ENCODE results near the gene SLC40A1. TPM values are rescaled to one million over a fixed set of nuclear protein-coding genes. Genes with fewer than 3 reads are reported as not detected.

The SLC40A1 gene
- total RNA-seq, 1 experiment from 2014 or later, result not detected

DNA sequence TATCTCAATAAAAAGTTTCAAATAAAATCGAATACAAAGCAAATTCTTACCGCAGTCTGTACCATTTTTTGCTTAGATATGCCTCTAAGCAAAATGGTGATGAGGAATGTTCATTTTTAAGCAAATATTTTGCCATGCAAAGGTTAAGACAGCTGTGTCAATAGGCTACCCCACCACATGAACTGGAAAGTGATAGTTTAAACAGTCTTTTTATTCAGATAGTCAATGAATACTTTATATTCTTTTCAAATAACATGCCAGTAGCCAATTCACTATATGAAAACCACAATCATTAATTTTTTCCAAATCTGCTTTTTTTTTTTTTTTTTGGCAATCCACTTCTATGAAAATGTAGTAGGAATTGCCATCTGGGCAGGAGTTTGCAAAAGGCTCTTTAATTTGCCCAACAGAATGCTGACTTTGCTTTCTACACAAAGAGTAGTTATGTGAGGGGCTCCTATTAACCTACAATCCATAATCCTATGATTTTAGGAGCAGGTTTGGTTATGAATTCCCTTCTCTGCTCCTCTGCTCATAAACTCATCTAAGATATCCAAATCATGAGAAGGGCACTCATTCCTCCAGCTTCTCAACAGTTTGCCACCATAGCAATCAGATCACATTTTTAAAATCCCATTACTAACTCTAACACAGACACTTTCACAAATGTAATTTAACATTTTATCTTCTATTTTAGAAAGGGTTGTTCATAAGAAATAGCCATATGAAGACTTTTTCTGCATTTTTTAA, 69.2 kb downstream of the SLC40A1 start:
- Histone ChIP-seq H2AK5ac (ENCODE audit: insufficient read length, low read length) (no peak overlapping the region), H2BK12ac (ENCODE audit: insufficient read length, low read depth, low read length) (no peak overlapping the region), H4K5ac (ENCODE audit: insufficient read length, low read depth, low read length) (no peak overlapping the region), H2BK120ac (ENCODE audit: low read depth, low read length, poor library complexity, severe bottlenecking) (no peak overlapping the region), H3K27me3 (ENCODE audit: insufficient read depth, low read length) (no peaks in the 10 kb centered on the region), H3K4ac (ENCODE audit: low read depth, low read length) (no peak overlapping the region), H3K4me1 (ENCODE audit: insufficient read depth, low read length) (no peaks in the 10 kb centered on the region), H2BK20ac (ENCODE audit: low read depth, low read length, poor library complexity, severe bottlenecking) (no peak overlapping the region), H3K79me1 (ENCODE audit: insufficient read depth, low read depth, low read length, poor library complexity, severe bottlenecking) (no peaks in the 10 kb centered on the region), H3K4me2 (ENCODE audit: insufficient read depth, insufficient read length, low read length) (no peak overlapping the region), H4K20me1 (ENCODE audit: control insufficient read depth, insufficient read depth, insufficient read length) (no peaks in the 10 kb centered on the region), H3T11ph (ENCODE audit: low read length) (no peak overlapping the region), H3K9me3 (ENCODE audit: control insufficient read depth, low read depth, low read length) (no peaks in the 10 kb centered on the region), H4K8ac (replicated peaks; ENCODE audit: insufficient read length, low read depth, low read length) (no peak overlapping the region), H3K79me2 (ENCODE audit: insufficient read depth, low read length) (no peaks in the 10 kb centered on the region), H3K14ac (ENCODE audit: insufficient read depth, low read length) (no peak overlapping the region), H3K27ac (ENCODE audit: insufficient read length, low read depth, low read length) (no peak overlapping the region), H3K23me2 (ENCODE audit: insufficient read length, low read depth, low read length, poor library complexity, severe bottlenecking) (no peaks in the 10 kb centered on the region), H2AFZ (ENCODE audit: low read length) (no peak overlapping the region), H3K56ac (ENCODE audit: insufficient read length, low read depth, low read length) (no peak overlapping the region), H3K18ac (ENCODE audit: insufficient read length, low read depth, low read length) (no peak overlapping the region), H4K91ac (ENCODE audit: insufficient read length, low read depth, low read length) (no peak overlapping the region), H3K9ac (ENCODE audit: extremely low read depth, insufficient read length, low read length) (no peak overlapping the region), H2BK15ac (ENCODE audit: low read depth, low read length) (no peak overlapping the region), H3K23ac (ENCODE audit: insufficient read length, low read depth, low read length) (no peak overlapping the region), H2BK5ac (ENCODE audit: insufficient read length, low read length) (no peak overlapping the region)
- Mint-ChIP-seq H3K4me3 (no peak overlapping the region), H3K27ac (no peak overlapping the region), H3K27me3 (ENCODE audit: low read depth) (peaks cover 4% of the 10 kb centered on the region; the same call in 1 of the 2 replicates), H3K4me1 (no peaks in the 10 kb centered on the region), H3K9me3 (no peaks in the 10 kb centered on the region; a peak in 1 of 5 replicates), H3K36me3 (ENCODE audit: insufficient read depth in 1 of 3, low read depth in 3 of 3) (no peaks in the 10 kb centered on the region)
- TF ChIP-seq, protein P1, sequence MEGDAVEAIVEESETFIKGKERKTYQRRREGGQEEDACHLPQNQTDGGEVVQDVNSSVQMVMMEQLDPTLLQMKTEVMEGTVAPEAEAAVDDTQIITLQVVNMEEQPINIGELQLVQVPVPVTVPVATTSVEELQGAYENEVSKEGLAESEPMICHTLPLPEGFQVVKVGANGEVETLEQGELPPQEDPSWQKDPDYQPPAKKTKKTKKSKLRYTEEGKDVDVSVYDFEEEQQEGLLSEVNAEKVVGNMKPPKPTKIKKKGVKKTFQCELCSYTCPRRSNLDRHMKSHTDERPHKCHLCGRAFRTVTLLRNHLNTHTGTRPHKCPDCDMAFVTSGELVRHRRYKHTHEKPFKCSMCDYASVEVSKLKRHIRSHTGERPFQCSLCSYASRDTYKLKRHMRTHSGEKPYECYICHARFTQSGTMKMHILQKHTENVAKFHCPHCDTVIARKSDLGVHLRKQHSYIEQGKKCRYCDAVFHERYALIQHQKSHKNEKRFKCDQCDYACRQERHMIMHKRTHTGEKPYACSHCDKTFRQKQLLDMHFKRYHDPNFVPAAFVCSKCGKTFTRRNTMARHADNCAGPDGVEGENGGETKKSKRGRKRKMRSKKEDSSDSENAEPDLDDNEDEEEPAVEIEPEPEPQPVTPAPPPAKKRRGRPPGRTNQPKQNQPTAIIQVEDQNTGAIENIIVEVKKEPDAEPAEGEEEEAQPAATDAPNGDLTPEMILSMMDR (conservative IDR thresholded peaks at IDR 0.05), result no peak
- WGBS (ENCODE audit: extremely low coverage, insufficient read length, low lambda C conversion rate), result no CpG with 5 or more reads among the region's 2 CpGs
- DNase-seq, result no peak

Other genes with a start within 250 kb of the SLC40A1 start
- gene WDR75, start 139.3 kb downstream of the SLC40A1 start, total RNA-seq (2021), result 70.6 and 80.6 TPM in 2 replicates
- 48.5 TPM in 2 replicates for gene ASNSD1, start 80.7 kb upstream of the SLC40A1 start, total RNA-seq (2021)
- 1.6 and 2.0 TPM in 2 replicates for gene ANKAR, start 93.9 kb upstream of the SLC40A1 start, total RNA-seq (2021)
- gene OSGEPL1, start 182.0 kb upstream of the SLC40A1 start, total RNA-seq (2021), result 10.1 and 10.7 TPM in 2 replicates
- 56.4 and 59.7 TPM in 2 replicates for gene ORMDL1, start 203.6 kb upstream of the SLC40A1 start, total RNA-seq (2021)
- gene PMS1, start 203.7 kb upstream of the SLC40A1 start, total RNA-seq (2021), result 41.7 and 47.2 TPM in 2 replicates